Cardiac muscle cell (in vitro differentiated cells and primary cell): ENCODE measurements around the gene DNMT3A. TPM values are rescaled to one million over a fixed set of nuclear protein-coding genes. Genes with fewer than 3 reads are reported as not detected.

Experiments used
- DNase-seq, 2 donors: peaks; one replicate each; pipeline versions ENCODE4 v3.0.0 to v3.0.0-alpha.2; 2010 to 2017; ENCODE audit warnings: low read depth in 1 of 2, low spot score in 1 of 2
- H3K27ac ChIP-seq: fragments of 200-600 bp; sonication (generic); 2 replicates; pipeline ENCODE4 v1.5.1; 2016
- H3K27me3 ChIP-seq: fragments of 200-600 bp; sonication (generic); 2 replicates; pipeline ENCODE4 v1.6.0; 2016; ENCODE audit warnings: control low read depth
- H3K36me3 ChIP-seq: fragments of 200-600 bp; sonication (generic); 2 replicates; pipeline ENCODE4 v1.5.1; 2016; ENCODE audit warnings: control low read depth
- H3K4me1 ChIP-seq: fragments of 200-600 bp; sonication (generic); 2 replicates; pipeline ENCODE4 v1.8.1; 2017; ENCODE audit warnings: low read depth, mild to moderate bottlenecking, mixed run types
- H3K4me3 ChIP-seq: fragments of 200-600 bp; sonication (generic); 2 replicates; pipeline ENCODE4 v1.5.1; 2016; ENCODE audit warnings: mild to moderate bottlenecking
- H3K9me3 ChIP-seq: fragments of 200-600 bp; sonication (generic); 2 replicates; pipeline ENCODE4 v1.5.1; 2017; ENCODE audit warnings: low read depth, mild to moderate bottlenecking, control low read depth
- polyA plus RNA-seq: library from polyadenylated mRNA; unstranded; fragments of >200 nt; fragmentation: Nextera tagmentation; extraction: Ambion mirVana; gene quantifications from 2 replicates; pipeline ENCODE4 v1.2.1, GENCODE V29; 2016
- total RNA-seq: library from RNA; depleted of rRNA; stranded (reverse); fragments of >200 nt; gene quantifications from 2 replicates; pipeline ENCODE4 v1.2.3, GENCODE V29; 2016
- TF ChIP-seq, protein P1 (sequence below): IDR thresholded peaks from 2 replicates; pipeline ENCODE4 v1.5.1; 2012; ENCODE audit warnings: low read depth, mild to moderate bottlenecking, low read length

The DNMT3A gene
- total and polyA plus RNA-seq, 2 experiments from 2014 or later, result 52.9 to 116 TPM

- Histone ChIP-seq H3K36me3 (no peaks in the 10 kb centered on the region), H3K9me3 (no peaks in the 10 kb centered on the region), H3K27me3 (no peaks in the 10 kb centered on the region), H3K27ac (no peak overlapping the region), H3K4me3 (no peak overlapping the region), H3K4me1 (peaks cover 24% of the 10 kb centered on the region)
- TF ChIP-seq, protein P1, sequence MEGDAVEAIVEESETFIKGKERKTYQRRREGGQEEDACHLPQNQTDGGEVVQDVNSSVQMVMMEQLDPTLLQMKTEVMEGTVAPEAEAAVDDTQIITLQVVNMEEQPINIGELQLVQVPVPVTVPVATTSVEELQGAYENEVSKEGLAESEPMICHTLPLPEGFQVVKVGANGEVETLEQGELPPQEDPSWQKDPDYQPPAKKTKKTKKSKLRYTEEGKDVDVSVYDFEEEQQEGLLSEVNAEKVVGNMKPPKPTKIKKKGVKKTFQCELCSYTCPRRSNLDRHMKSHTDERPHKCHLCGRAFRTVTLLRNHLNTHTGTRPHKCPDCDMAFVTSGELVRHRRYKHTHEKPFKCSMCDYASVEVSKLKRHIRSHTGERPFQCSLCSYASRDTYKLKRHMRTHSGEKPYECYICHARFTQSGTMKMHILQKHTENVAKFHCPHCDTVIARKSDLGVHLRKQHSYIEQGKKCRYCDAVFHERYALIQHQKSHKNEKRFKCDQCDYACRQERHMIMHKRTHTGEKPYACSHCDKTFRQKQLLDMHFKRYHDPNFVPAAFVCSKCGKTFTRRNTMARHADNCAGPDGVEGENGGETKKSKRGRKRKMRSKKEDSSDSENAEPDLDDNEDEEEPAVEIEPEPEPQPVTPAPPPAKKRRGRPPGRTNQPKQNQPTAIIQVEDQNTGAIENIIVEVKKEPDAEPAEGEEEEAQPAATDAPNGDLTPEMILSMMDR, result no peak
- DNase-seq, result no peak
These were observed 28.6 kb downstream of the DNMT3A start for GRCh38 chr2:25312958-25313710.

GRCh38 chr2:25311865-25312575 lies 29.7 kb downstream of the DNMT3A start:
- TF ChIP-seq, protein P1, result no peak
- Histone ChIP-seq H3K36me3 (no peaks in the 10 kb centered on the region), H3K4me1 (peaks cover 24% of the 10 kb centered on the region), H3K27me3 (no peaks in the 10 kb centered on the region), H3K27ac (peak overlapping the region; percentile 69), H3K9me3 (no peaks in the 10 kb centered on the region), H3K4me3 (no peak overlapping the region)
- no peak for DNase-seq

- DNase-seq, result no peak
These were observed 30.5 kb downstream of the DNMT3A start for GRCh38 chr2:25310965-25311864.

GRCh38 chr2:25310709-25310964 lies 31.1 kb downstream of the DNMT3A start:
- peaks cover 24% of the 10 kb centered on the region for H3K4me1 ChIP-seq
- H3K36me3 ChIP-seq, result no peaks in the 10 kb centered on the region
- no peak for DNase-seq
- H3K27ac ChIP-seq, result peak overlapping the region; percentile 69
- H3K9me3 ChIP-seq, result no peaks in the 10 kb centered on the region
- H3K27me3 ChIP-seq, result no peaks in the 10 kb centered on the region
- no peak overlapping the region for H3K4me3 ChIP-seq
- TF ChIP-seq, protein P1, result no peak

More at GRCh38 chr2:25310965-25311864, 30.5 kb downstream of the DNMT3A start:
- H3K4me3 ChIP-seq, result no peak overlapping the region
- H3K27me3 ChIP-seq, result no peaks in the 10 kb centered on the region
- H3K36me3 ChIP-seq, result no peaks in the 10 kb centered on the region
- H3K9me3 ChIP-seq, result no peaks in the 10 kb centered on the region
- peak overlapping the region; percentile 69 for H3K27ac ChIP-seq
- H3K4me1 ChIP-seq, result peaks cover 24% of the 10 kb centered on the region
- TF ChIP-seq, protein P1, result no peak

DNA sequence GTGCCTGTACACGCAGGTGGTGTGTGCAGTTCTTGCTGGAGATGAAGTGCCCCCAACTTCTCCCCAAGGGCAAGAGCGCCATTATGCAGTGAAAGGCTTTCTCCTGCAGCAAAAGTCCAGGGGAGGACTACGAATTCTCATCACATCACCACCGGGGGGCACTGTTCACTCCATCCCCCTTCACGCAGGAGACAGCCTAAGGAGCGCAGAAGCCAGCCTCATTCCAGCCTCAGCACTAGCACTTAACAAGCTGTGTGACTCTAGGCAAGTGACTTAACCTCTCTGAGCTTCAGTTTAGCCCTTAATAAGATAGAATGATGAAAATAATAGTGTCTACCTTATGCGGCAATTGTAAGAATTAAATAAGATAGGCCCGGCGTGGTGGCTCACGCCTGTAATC lies 32.3 kb downstream of the DNMT3A start:
- H3K27ac ChIP-seq, result no peak overlapping the region
- no peaks in the 10 kb centered on the region for H3K36me3 ChIP-seq
- peaks cover 26% of the 10 kb centered on the region for H3K4me1 ChIP-seq
- H3K9me3 ChIP-seq, result no peaks in the 10 kb centered on the region
- peak; percentile 63 to 68 for DNase-seq
- no peaks in the 10 kb centered on the region for H3K27me3 ChIP-seq
- TF ChIP-seq, protein P1, result peak; percentile 45
- H3K4me3 ChIP-seq, result no peak overlapping the region
